Activated naive CD8-positive, alpha-beta T cell treated with anti-CD3 and anti-CD28 coated beads, Interleukin-2, amount 10 ng/mL, durations not matched to agents 7 days and 5 days (primary cell): ENCODE measurements around the gene TIAM2. TPM values are rescaled to one million over a fixed set of nuclear protein-coding genes. Genes with fewer than 3 reads are reported as not detected.
"Not testable (repeated sequence)": the region's sequence is repeated elsewhere in the genome, so short reads cannot be mapped to it uniquely, and the experiment has no call there.

Experiments used
- ATAC-seq: fragments of 150-1000 bp; cut with Tn5 transposase; one replicate; pipeline ENCODE4 v1.10.0; 2021; ENCODE audit warnings: low read depth, moderate library complexity
- POLR2A ChIA-PET: fragments of 350-600 bp; sonication (Branson Sonifier 250); formaldehyde crosslinking; loops from one replicate; lab custom pipeline; 2021; ENCODE audit warnings: antibody characterized with exemption; lab: Charles Lee
- DNase-seq: peaks from one replicate; pipeline ENCODE4 v3.0.0; 2021
- H3K27ac Mint-ChIP-seq: one replicate; pipeline ENCODE4 v1.8.0; 2022; ENCODE audit warnings: mild to moderate bottlenecking, mixed read lengths
- H3K27me3 Mint-ChIP-seq: one replicate; pipeline ENCODE4 v1.8.0; 2022; ENCODE audit warnings: mild to moderate bottlenecking, moderate library complexity, mixed read lengths
- H3K36me3 Mint-ChIP-seq: one replicate; pipeline ENCODE4 v1.8.0; 2021; ENCODE audit warnings: mild to moderate bottlenecking, mixed read lengths
- H3K4me1 Mint-ChIP-seq: one replicate; pipeline ENCODE4 v1.8.0; 2021; ENCODE audit warnings: mixed read lengths
- H3K4me3 Mint-ChIP-seq: one replicate; pipeline ENCODE4 v1.8.0; 2022; ENCODE audit warnings: mild to moderate bottlenecking, moderate library complexity, mixed read lengths
- H3K9me3 Mint-ChIP-seq: one replicate; pipeline ENCODE4 v1.8.0; 2021; ENCODE audit warnings: mixed read lengths
- total RNA-seq, 2 experiments: library from RNA; stranded (reverse); gene quantifications; one replicate each; pipeline ENCODE4 v1.2.3, GENCODE V29; 2021

Gene TIAM2
- total RNA-seq, 2 experiments from 2014 or later: 4.8 to 5.2 TPM

DNA sequence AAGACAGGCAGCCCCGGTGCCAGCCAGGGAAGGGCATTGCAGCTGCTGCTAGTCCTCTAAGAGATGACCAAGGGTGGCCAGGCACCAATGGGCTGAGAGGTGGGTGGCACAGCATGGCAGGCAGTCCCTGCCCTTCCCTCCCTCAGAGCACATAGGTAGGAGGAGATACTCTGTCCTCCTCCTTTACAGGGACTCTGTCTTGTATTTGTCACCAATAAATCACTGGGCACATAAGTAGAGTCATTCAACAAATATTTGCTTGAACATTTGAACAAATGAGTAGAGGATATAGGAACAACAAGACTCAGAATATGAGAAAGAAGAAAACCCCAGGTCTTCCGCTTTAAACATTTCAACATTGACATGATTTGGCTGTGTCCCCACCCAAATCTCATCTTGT lies 199.3 kb downstream of the TIAM2 start:
- no peak for ATAC-seq
- Mint-ChIP-seq H3K9me3 (peaks cover 3% of the 10 kb centered on the region), H3K36me3 (peaks cover 3% of the 10 kb centered on the region), H3K27ac (peak overlapping the region; percentile 55), H3K4me3 (no peak overlapping the region), H3K4me1 (peaks cover 1% of the 10 kb centered on the region), H3K27me3 (peaks cover 9% of the 10 kb centered on the region)
- POLR2A ChIA-PET: no interaction called here
- no peak for DNase-seq

DNA sequence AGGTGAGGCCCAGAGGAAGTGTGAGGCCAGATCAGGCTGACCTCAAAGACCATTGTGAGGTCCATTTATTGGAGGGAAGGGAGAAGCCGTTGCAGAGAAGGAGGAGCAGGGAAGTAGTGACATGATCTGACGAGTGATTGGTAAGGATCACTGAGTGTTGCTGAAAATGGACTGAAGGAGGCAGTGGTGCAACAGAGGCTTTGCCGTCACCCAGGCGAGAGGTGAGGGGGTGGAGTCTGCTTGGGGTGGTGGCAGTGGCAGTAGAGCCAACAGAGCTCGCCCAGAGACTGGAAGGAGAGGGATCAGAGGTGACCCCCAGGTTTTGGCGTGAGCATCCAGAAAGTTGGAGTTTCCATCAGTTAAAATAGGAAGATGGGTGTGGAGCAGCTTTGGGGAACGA lies 200.8 kb downstream of the TIAM2 start:
- POLR2A ChIA-PET: no interaction called here
- H3K4me3 Mint-ChIP-seq: no peak overlapping the region
- no peaks in the 10 kb centered on the region for H3K4me1 Mint-ChIP-seq
- H3K9me3 Mint-ChIP-seq: peaks cover 3% of the 10 kb centered on the region
- peaks cover 3% of the 10 kb centered on the region for H3K36me3 Mint-ChIP-seq
- no peak for ATAC-seq
- H3K27me3 Mint-ChIP-seq: peaks cover 8% of the 10 kb centered on the region
- no peak overlapping the region for H3K27ac Mint-ChIP-seq
- DNase-seq: no peak

DNA sequence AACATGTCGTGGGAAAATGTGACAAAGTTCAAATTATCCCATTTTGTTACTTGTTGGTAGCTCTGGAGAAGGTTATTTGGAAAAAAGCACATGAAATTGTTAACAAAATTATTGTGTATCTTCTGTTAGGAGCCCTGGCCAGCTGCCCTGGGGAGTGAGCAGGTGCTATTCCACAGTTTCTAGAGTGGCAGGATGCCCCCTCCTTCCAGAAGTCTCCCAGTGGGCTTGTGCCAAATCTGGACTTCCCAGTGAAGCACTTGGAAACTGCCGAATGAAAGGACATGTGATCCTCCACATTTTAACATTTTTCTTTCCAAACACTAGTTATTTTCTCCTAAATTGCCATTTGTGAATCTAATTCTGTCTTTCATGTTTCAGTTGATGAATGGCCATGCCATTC lies 201.8 kb downstream of the TIAM2 start:
- H3K36me3 Mint-ChIP-seq: peaks cover 1% of the 10 kb centered on the region
- ATAC-seq: no peak

DNA sequence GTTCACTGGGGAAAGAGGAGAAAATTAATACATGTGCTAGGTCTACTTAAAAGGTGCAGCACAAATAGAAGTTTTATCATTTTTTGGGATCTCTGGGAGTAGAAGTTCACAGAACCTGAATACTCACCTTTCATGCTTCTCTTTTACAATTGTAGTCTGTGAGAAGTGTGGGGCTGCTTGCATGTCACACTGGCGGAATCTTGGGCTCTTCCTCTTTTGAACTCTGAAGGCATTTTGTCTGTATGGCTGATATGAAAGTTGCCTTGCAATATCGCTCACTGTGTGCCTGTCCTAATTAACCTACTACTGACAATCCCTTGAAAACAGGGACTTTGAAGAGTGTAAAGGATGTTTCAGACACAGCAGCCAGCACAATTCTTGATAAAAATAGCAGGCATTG lies 202.8 kb downstream of the TIAM2 start:
- H3K36me3 Mint-ChIP-seq: peaks cover 1% of the 10 kb centered on the region
- no peaks in the 10 kb centered on the region for H3K4me1 Mint-ChIP-seq
- peaks cover 9% of the 10 kb centered on the region for H3K27me3 Mint-ChIP-seq
- H3K9me3 Mint-ChIP-seq: peaks cover 3% of the 10 kb centered on the region
- DNase-seq (no peak), ATAC-seq (no peak)
- POLR2A ChIA-PET: no interaction called here
- H3K4me3 Mint-ChIP-seq: no peak overlapping the region
- H3K27ac Mint-ChIP-seq: no peak overlapping the region

More for the DNA sequence above, 201.8 kb downstream of the TIAM2 start:
- Mint-ChIP-seq H3K27ac (no peak overlapping the region), H3K4me1 (no peaks in the 10 kb centered on the region), H3K27me3 (peaks cover 9% of the 10 kb centered on the region), H3K9me3 (peaks cover 3% of the 10 kb centered on the region), H3K4me3 (no peak overlapping the region)
- POLR2A ChIA-PET: no interaction called here
- DNase-seq: no peak

DNA sequence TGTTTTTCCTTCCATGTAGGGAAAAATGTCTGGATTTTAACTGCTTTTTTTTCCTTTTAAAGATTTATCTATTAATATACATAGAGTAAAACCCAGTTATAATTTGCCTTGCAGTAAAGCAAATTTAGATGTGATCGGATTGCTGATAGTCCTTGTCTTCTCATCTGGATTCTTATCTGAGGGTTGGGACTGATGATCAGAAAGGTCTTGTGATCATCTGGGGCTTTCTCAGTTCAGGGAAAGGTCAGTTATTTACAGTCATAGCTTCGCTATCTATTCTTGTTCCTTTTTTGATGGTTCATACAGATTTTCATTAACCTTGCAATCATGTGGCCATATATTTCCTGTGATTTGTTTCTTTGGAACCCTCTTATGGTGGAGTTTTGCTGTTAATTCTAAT lies 204.9 kb downstream of the TIAM2 start:
- peaks cover 3% of the 10 kb centered on the region for H3K27me3 Mint-ChIP-seq
- H3K4me3 Mint-ChIP-seq: no peak overlapping the region
- POLR2A ChIA-PET: no interaction called here
- no peak for DNase-seq
- ATAC-seq: no peak
- peaks cover 3% of the 10 kb centered on the region for H3K9me3 Mint-ChIP-seq
- peaks cover 1% of the 10 kb centered on the region for H3K36me3 Mint-ChIP-seq
- H3K4me1 Mint-ChIP-seq: no peaks in the 10 kb centered on the region
- H3K27ac Mint-ChIP-seq: no peak overlapping the region

DNA sequence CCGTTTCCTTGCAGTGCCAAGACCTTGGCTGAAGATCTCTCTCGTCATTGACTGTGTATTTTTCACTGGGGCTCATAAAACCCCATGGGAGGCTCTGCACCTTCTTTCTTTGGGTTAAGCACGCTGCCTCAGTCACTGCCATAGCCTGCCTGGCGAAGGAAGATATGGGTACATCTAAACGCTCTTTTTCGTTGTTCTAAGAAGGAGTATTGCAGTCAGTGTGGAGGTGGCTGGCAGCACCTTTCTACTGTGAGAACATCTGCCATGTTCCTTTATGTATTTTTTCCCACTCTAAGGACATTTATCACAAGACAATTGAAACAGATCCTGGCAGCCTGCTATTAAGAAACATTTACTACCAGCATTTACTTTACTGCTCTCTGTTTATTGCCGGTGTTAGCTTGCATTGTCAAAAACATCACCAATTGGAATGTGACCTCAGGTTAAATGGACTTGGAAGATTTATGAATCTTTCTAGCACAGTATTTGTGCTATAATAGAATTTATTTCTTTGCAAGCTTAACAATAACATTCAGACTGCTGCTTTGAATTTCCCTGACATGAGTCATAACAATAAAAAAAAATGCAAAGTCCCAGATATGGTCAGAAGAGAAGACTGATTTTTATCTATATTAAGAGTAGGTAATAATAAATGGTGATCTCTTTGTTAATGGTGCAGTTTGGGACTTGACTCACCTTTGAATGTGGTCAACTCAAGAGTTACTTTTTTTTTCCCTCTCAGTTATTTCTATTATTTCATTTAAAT lies 206.5 kb downstream of the TIAM2 start:
- peaks cover 3% of the 10 kb centered on the region for H3K9me3 Mint-ChIP-seq
- peaks cover 1% of the 10 kb centered on the region for H3K36me3 Mint-ChIP-seq
- POLR2A ChIA-PET: no interaction called here
- H3K4me1 Mint-ChIP-seq: no peaks in the 10 kb centered on the region
- H3K27me3 Mint-ChIP-seq: peaks cover 3% of the 10 kb centered on the region
- H3K27ac Mint-ChIP-seq: no peak overlapping the region
- ATAC-seq (no peak), DNase-seq (no peak)
- H3K4me3 Mint-ChIP-seq: no peak overlapping the region

DNA sequence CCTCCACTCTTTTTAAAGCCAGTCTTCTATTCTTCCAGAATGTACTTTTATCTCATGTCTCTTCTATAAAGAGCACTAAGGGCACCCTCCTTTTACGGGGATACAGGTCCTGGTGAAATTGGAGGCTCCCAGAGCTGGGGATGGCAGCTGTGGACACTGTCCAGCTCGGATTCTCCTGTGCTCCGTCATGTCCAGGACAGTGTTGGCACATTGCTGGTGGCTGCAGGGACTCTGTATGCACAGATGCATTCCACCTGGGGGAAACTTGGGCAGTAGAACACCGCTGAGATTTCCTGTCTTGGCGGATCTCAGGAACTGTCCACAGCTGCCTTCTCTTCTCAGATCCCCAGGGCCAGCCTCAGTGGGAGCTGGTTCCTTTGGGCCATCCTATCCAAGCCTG lies 212.1 kb downstream of the TIAM2 start:
- Mint-ChIP-seq H3K4me3 (no peak overlapping the region), H3K27me3 (peaks cover 6% of the 10 kb centered on the region), H3K9me3 (no peaks in the 10 kb centered on the region), H3K36me3 (no peaks in the 10 kb centered on the region), H3K4me1 (no peaks in the 10 kb centered on the region), H3K27ac (no peak overlapping the region)
- ATAC-seq: no peak
- POLR2A ChIA-PET: no interaction called here
- DNase-seq: no peak

DNA sequence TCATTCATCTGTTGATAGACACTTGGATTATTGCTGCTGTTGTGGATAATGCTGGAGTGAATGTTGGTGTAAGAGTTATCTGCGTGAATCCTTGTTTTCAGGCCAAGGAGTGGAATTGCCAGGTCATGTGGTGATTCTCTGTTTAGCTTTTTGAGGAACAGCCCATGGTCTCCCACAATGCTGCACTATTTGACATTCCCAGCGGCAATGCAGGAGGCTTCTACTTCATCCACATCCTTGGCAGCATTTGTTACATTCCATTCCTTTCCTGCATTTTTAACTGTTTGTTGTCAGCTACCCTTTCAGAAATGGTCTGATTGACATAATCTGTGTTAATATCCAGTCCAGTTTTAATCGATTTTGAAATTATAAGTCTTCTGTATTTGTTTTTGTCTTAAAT lies 217.0 kb downstream of the TIAM2 start:
- Mint-ChIP-seq H3K4me3 (no peak overlapping the region), H3K27me3 (peaks cover 13% of the 10 kb centered on the region), H3K9me3 (no peaks in the 10 kb centered on the region), H3K36me3 (no peaks in the 10 kb centered on the region), H3K27ac (no peak overlapping the region), H3K4me1 (peaks cover 1% of the 10 kb centered on the region)
- DNase-seq (no peak), ATAC-seq (no peak)
- POLR2A ChIA-PET: no interaction called here

DNA sequence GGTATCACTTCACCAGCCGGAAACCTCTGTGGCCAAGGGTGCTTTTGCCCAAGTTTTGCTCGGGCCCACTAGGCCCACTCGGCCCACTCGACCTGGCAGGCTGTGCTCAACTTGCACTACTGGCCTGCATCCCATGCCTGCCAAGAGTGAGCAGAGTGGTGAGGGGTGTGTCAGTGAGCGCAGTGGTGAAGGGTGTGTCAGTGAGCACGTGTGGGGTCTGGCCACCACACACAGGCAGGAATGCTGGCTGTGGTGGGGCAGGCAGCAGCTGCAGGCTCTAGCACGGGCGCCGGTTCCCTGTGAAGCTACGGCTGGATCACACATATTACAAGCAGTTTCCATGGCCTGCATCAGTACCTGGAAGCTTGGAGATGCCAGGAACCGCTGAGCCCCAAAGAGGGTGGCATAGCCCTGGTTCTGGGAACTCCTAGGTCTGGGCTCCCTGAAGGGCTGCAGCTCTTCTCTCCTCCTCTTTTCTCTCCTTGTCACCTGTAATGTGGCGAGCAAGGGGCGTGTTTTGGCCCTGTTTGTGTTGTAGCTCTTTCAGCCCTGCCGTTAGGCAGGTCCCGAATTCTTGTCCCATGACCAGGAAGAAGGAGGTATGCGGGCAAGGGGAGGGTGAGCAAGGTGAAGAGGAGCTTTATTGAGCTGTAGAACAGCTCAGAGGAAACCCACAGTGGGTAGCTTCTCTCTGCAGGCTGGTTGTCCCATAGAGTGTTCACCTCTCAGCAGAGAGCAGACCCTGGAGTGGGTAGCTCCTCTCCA lies 217.7 kb downstream of the TIAM2 start:
- no peak overlapping the region for H3K27ac Mint-ChIP-seq
- DNase-seq: no peak
- no peaks in the 10 kb centered on the region for H3K9me3 Mint-ChIP-seq
- POLR2A ChIA-PET: no interaction called here
- peaks cover 12% of the 10 kb centered on the region for H3K27me3 Mint-ChIP-seq
- H3K4me3 Mint-ChIP-seq: no peak overlapping the region
- H3K36me3 Mint-ChIP-seq: no peaks in the 10 kb centered on the region
- peaks cover 1% of the 10 kb centered on the region for H3K4me1 Mint-ChIP-seq
- no peak for ATAC-seq

DNA sequence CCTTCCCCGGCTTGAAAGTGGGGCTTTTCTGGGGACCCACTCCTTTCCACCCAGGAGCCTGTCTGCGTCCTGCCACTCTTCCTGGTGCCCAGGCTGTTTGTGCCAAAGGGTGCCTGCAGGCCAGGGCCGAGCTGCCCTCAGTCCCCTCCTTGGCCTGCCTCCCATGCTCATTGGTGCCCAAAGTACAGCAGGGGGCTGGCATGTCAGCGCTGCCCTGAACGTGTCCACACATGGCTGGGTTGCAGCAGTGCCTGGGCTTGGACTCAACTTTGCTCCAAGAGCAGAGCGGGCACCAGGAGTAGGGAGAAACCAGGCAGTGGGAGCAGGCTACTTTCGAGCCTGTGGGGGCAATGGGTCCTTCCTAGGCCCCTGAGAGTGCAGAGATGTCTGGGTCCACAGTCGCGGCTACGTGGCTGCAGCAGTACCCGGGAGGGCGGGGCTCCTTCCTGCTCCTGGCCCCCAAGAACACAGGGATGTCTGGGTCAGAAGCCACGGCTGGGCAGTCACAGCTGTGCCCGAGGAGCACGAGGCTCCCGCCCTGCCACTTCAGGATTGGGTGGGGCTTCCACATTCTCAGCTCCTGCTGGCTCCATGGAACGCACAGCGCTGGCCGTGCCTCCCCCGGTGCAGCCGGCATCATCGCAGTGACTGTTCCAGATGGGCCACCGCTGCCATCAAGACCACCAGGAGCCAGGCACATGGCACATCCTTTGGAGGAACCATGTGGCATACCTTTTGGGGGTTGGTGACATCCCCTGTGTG lies 218.7 kb downstream of the TIAM2 start:
- ATAC-seq: no peak
- H3K4me1 Mint-ChIP-seq: peaks cover 1% of the 10 kb centered on the region
- no peaks in the 10 kb centered on the region for H3K36me3 Mint-ChIP-seq
- H3K27me3 Mint-ChIP-seq: peaks cover 10% of the 10 kb centered on the region
- no peak overlapping the region for H3K27ac Mint-ChIP-seq
- DNase-seq: no peak
- no peaks in the 10 kb centered on the region for H3K9me3 Mint-ChIP-seq
- POLR2A ChIA-PET: no interaction called here
- H3K4me3 Mint-ChIP-seq: no peak overlapping the region

DNA sequence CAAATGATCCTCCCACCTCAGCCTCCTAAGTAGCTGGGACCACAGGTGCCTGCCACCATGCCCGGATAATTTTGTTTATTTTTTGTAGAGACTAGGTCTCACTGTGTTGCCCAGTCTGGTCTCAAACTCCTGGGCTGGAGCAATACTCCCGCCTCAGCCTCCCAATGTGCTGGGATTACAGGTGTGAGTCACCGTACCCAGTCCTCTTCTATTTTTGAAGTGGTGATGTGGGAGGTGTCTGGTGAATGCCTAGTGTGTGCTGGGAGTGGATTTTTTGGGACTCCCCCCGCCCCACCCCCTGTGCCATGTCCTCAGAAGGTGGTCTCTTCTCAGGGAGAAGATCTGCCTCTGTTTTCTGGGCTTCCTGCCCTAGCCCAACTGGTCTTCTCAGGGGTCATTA lies 220.8 kb downstream of the TIAM2 start:
- Mint-ChIP-seq H3K27ac (no peak overlapping the region), H3K4me1 (peaks cover 1% of the 10 kb centered on the region), H3K36me3 (no peaks in the 10 kb centered on the region), H3K9me3 (no peaks in the 10 kb centered on the region), H3K4me3 (no peak overlapping the region), H3K27me3 (peaks cover 10% of the 10 kb centered on the region)
- ATAC-seq: no peak
- DNase-seq: no peak
- POLR2A ChIA-PET: no interaction called here

DNA sequence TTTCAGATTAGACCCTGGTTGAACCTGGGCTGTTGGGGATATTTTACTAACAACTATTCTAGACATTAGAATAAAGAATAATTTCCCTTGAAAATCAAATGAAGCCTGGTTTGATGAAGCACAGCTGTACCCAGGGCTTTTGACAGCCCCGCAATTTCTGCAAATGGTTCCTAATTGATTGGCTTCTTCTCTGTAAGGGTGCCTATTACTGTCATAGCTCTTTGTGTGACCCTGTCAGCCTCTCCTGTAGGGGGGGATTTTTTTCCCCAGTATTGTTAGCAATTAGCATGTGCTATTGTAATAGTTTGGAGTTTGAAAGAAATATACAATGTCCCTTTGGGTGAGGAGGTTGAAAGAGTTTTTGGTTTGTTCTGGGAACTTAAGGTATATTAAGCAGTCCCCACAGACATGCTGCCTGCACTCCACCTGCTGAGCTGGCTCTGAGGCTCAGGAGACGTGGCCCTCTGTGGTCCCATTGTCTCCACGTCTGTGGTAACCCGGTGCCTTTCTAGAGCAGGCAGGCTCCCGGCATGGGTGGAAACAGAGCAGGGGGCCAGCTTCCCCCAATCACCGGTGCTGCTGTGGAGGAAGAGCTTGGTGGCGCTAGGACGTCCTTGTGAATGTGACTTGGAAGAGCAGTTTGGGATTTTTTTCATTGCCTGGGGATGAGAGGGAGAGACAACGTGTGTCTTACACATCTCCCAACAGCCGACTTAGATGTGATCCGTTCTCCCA lies 221.4 kb downstream of the TIAM2 start:
- peaks cover 10% of the 10 kb centered on the region for H3K27me3 Mint-ChIP-seq
- no peaks in the 10 kb centered on the region for H3K9me3 Mint-ChIP-seq
- peaks cover 1% of the 10 kb centered on the region for H3K4me1 Mint-ChIP-seq
- H3K36me3 Mint-ChIP-seq: no peaks in the 10 kb centered on the region
- H3K27ac Mint-ChIP-seq: no peak overlapping the region
- DNase-seq (no peak), ATAC-seq (no peak)
- POLR2A ChIA-PET: no interaction called here
- no peak overlapping the region for H3K4me3 Mint-ChIP-seq

DNA sequence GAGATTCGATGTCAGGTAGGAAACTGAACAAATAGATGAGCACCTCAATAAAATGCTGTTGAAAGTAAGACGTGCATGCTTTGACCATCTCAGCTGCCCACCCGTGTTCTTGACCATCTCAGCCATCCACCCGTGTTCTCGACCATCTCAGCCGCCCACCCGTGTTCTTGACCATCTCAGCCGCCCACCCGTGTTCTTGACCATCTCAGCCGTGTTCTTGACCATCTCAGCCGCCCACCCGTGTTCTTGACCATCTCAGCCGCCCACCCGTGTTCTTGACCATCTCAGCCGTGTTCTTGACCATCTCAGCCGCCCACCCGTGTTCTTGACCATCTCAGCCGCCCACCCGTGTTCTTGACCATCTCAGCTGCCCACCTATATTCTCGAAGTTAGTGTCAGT lies 223.6 kb downstream of the TIAM2 start:
- H3K4me1 Mint-ChIP-seq, DNase-seq, H3K36me3 Mint-ChIP-seq, H3K27me3 Mint-ChIP-seq, ATAC-seq, H3K9me3 Mint-ChIP-seq, H3K4me3 Mint-ChIP-seq, H3K27ac Mint-ChIP-seq, POLR2A ChIA-PET: not testable (repeated sequence)
